SK-N-SH (cell line): ENCODE measurements around the gene HERC4. TPM values are rescaled to one million over a fixed set of nuclear protein-coding genes. Genes with fewer than 3 reads are reported as not detected.

Experiments
- CTCF ChIA-PET: fragments of 300-600, 350-600 bp; formaldehyde crosslinking; extraction: SDS; loops from one replicate; lab custom pipeline; 2021; lab: Yijun Ruan, JAX
- POLR2A ChIA-PET: fragments of 350-600 bp; sonication (Branson Sonifier 250); formaldehyde crosslinking; extraction: SDS; loops from one replicate; lab custom pipeline; 2020; ENCODE audit warnings: antibody characterized with exemption, inconsistent platforms; lab: Yijun Ruan, JAX
- DNase-seq: peaks from one replicate; pipeline ENCODE4 v3.0.0; 2012
- H2AFZ ChIP-seq: fragments of 200-600 bp; sonication (generic); 2 replicates; pipeline ENCODE4 v1.8.1; 2016; ENCODE audit warnings: antibody characterized with exemption, mild to moderate bottlenecking, low read depth
- H3F3A ChIP-seq: fragments of 200-600 bp; sonication (generic); replicated peaks from 2 replicates; pipeline ENCODE3; 2016; ENCODE audit warnings: antibody characterized with exemption, mild to moderate bottlenecking; ENCODE audit not compliant: insufficient read depth
- H3K27ac ChIP-seq, 2 experiments: fragments of 200-500 bp in 1 of 2; fragments of 200-600 bp in 1 of 2; sonication (Bioruptor generic) in 1 of 2; sonication (generic), shearing (Covaris generic) in 1 of 2; 2 replicates each; pipeline versions ENCODE4 v1.5.1 to v1.6.1; 2014 to 2016; ENCODE audit warnings: low read depth in 2 of 2, inconsistent platforms in 1 of 2, low read length in 1 of 2, mild to moderate bottlenecking in 1 of 2, mixed read lengths in 1 of 2
- H3K27me3 ChIP-seq: fragments of 200-600 bp; sonication (generic), shearing (Covaris generic); 2 replicates; pipeline ENCODE4 v1.6.1; 2016; ENCODE audit warnings: mixed run types; ENCODE audit not compliant: insufficient read depth
- H3K36me3 ChIP-seq, 2 experiments: fragments of 200-500 bp in 1 of 2; fragments of 200-600 bp in 1 of 2; sonication (Bioruptor generic) in 1 of 2; sonication (generic) in 1 of 2; replicated peaks in 1 of 2; 2 replicates each; pipeline versions ENCODE3 to v1.5.1; 2014 to 2016; ENCODE audit warnings: low read length in 1 of 2, mild to moderate bottlenecking in 1 of 2; ENCODE audit not compliant: insufficient read depth in 2 of 2, control insufficient read depth in 1 of 2
- H3K4me1 ChIP-seq, 2 experiments: fragments of 200-500 bp in 1 of 2; fragments of 200-600 bp in 1 of 2; sonication (Bioruptor generic) in 1 of 2; sonication (generic), shearing (Covaris generic) in 1 of 2; 2 replicates each; pipeline versions ENCODE4 v1.5.1 to v1.6.1; 2014 to 2016; ENCODE audit warnings: low read depth in 1 of 2, low read length in 1 of 2, mixed run types in 1 of 2; ENCODE audit not compliant: insufficient read depth in 2 of 2, control insufficient read depth in 1 of 2
- H3K4me2 ChIP-seq: fragments of 200-600 bp; sonication (generic), shearing (Covaris generic); 2 replicates; pipeline ENCODE4 v1.6.1; 2017; ENCODE audit warnings: mixed run types
- H3K4me3 ChIP-seq, 2 experiments: fragments of 200-500 bp in 1 of 2; fragments of 200-600 bp in 1 of 2; sonication (Bioruptor generic) in 1 of 2; sonication (generic), shearing (Covaris generic) in 1 of 2; 2 replicates each; pipeline versions ENCODE4 v1.5.1 to v1.8.1; 2014 to 2016; ENCODE audit warnings: low read depth in 2 of 2, inconsistent platforms in 1 of 2, low read length in 1 of 2, mild to moderate bottlenecking in 1 of 2, mixed read lengths in 1 of 2, moderate library complexity in 1 of 2
- H3K79me2 ChIP-seq: fragments of 200-600 bp; sonication (generic); 2 replicates; pipeline ENCODE4 v1.8.1; 2017; ENCODE audit warnings: mild to moderate bottlenecking; ENCODE audit not compliant: insufficient read depth
- H3K9ac ChIP-seq: fragments of 200-600 bp; sonication (generic); 2 replicates; pipeline ENCODE4 v1.6.1; 2017; ENCODE audit warnings: mixed run types
- H3K9me2 ChIP-seq: fragments of 200-600 bp; sonication (generic); 2 replicates; pipeline ENCODE4 v1.6.1; 2017; ENCODE audit warnings: mixed run types
- H3K9me3 ChIP-seq: fragments of 200-600 bp; sonication (generic); 2 replicates; pipeline ENCODE4 v1.6.1; 2017; ENCODE audit warnings: mixed run types, mild to moderate bottlenecking, moderate library complexity
- H4K20me1 ChIP-seq: fragments of 200-600 bp; sonication (generic); 2 replicates; pipeline ENCODE4 v1.6.1; 2017; ENCODE audit warnings: mild to moderate bottlenecking, mixed run types; ENCODE audit not compliant: insufficient read depth
- CHD2 ChIP-seq: fragments of 150-350 bp; IDR thresholded peaks from 2 replicates; pipeline ENCODE4 v1.6.1; 2018; ENCODE audit warnings: low read length; ENCODE audit not compliant: partially characterized antibody
- CTCF ChIP-seq: fragments of 200-600 bp; sonication (generic); IDR thresholded peaks from 2 replicates; pipeline ENCODE4 v1.6.1; 2017; ENCODE audit warnings: antibody characterized with exemption, mild to moderate bottlenecking, moderate library complexity
- ELF1 ChIP-seq: IDR thresholded peaks from 2 replicates; pipeline ENCODE4 v1.4.0; 2012
- EP300 ChIP-seq, 2 experiments: IDR thresholded peaks; 2 replicates each; pipeline versions ENCODE4 v1.4.0 to v1.6.1; 2012; ENCODE audit warnings: borderline replicate concordance in 1 of 2, low read depth in 1 of 2, low read length in 1 of 2
- EZH2phosphoT487 ChIP-seq: fragments of 200-600 bp; sonication (generic); IDR thresholded peaks from 2 replicates; pipeline ENCODE4 v1.6.1; 2017; ENCODE audit warnings: low read depth, mixed run types, mild to moderate bottlenecking, antibody characterized with exemption, moderate library complexity, borderline replicate concordance
- FOXJ3 ChIP-seq: sonication (generic); formaldehyde crosslinking; IDR thresholded peaks from 2 replicates; pipeline ENCODE4 v1.5.1; 2020; ENCODE audit warnings: mild to moderate bottlenecking, missing genetic modification reagents
- GABPA ChIP-seq: IDR thresholded peaks from 2 replicates; pipeline ENCODE4 v1.4.0; 2012; ENCODE audit warnings: low read depth, mild to moderate bottlenecking
- GATA2 ChIP-seq: sonication (generic); formaldehyde crosslinking; IDR thresholded peaks from 2 replicates; pipeline ENCODE4 v1.5.0; 2020; ENCODE audit warnings: mild to moderate bottlenecking, missing genetic modification reagents
- IRF3 ChIP-seq: fragments of 150-350 bp; IDR thresholded peaks from 2 replicates; pipeline ENCODE4 v1.6.1; 2016; ENCODE audit warnings: mild to moderate bottlenecking, low read depth, low read length
- JUND ChIP-seq: IDR thresholded peaks from 2 replicates; pipeline ENCODE4 v1.4.0; 2012
- MAX ChIP-seq: IDR thresholded peaks from 2 replicates; pipeline ENCODE4 v1.4.0; 2012; ENCODE audit warnings: low read depth
- NRF1 ChIP-seq: IDR thresholded peaks from 2 replicates; pipeline ENCODE4 v1.6.1; 2012; ENCODE audit warnings: low read depth, mild to moderate bottlenecking, low read length
- PBX3 ChIP-seq: IDR thresholded peaks from 2 replicates; pipeline ENCODE4; 2012
- RAD21 ChIP-seq: IDR thresholded peaks from 2 replicates; pipeline ENCODE4 v1.6.1; 2012; ENCODE audit warnings: mild to moderate bottlenecking, low read length
- REST ChIP-seq: IDR thresholded peaks from 2 replicates; pipeline ENCODE4 v1.6.1; 2012; ENCODE audit warnings: mild to moderate bottlenecking, low read depth, low read length, moderate library complexity
- RXRA ChIP-seq: IDR thresholded peaks from 2 replicates; pipeline ENCODE4 v1.4.0; 2012; ENCODE audit warnings: low read depth, mild to moderate bottlenecking, borderline replicate concordance
- SIN3A ChIP-seq: IDR thresholded peaks from 2 replicates; pipeline ENCODE4 v1.6.1; 2012; ENCODE audit warnings: low read depth, mild to moderate bottlenecking, low read length, moderate library complexity, borderline replicate concordance
- SMC3 ChIP-seq: IDR thresholded peaks from 2 replicates; pipeline ENCODE4 v1.6.1; 2012; ENCODE audit warnings: low read depth, low read length, improper control_type of control experiment
- TEAD4 ChIP-seq: IDR thresholded peaks from 2 replicates; pipeline ENCODE4 v1.4.0; 2012; ENCODE audit warnings: mild to moderate bottlenecking, borderline replicate concordance; ENCODE audit not compliant: insufficient read depth
- YY1 ChIP-seq: IDR thresholded peaks from 2 replicates; pipeline ENCODE4 v1.4.0; 2012; ENCODE audit warnings: low read depth, mild to moderate bottlenecking
- WGBS: methylation state at CpG from one replicate; pipeline ENCODE4 v1.1.6; 2017; ENCODE audit warnings: low lambda C conversion rate; 5-methylcytosine and 5-hydroxymethylcytosine counted together
- polyA plus RNA-seq, 3 experiments: library from polyadenylated mRNA; depleted of rRNA; stranded (reverse); fragments of >200 nt; gene quantifications; 2 replicates each; pipeline ENCODE4 v1.2.3, GENCODE V29; 2012

The HERC4 gene
- polyA plus RNA-seq, 1 of the 3 experiments (the other 2 are of a cell fraction) = 16.2 TPM

- DNase-seq = no peak
- Histone ChIP-seq H3K27me3 (no peaks in the 10 kb centered on the region), H3K4me3 (no peak overlapping the region), H3K79me2 (peaks cover 8% of the 10 kb centered on the region; the same call in 1 of the 2 replicates), H3K36me3 (no peaks in the 10 kb centered on the region), H4K20me1 (no peaks in the 10 kb centered on the region), H3K27ac (peak overlapping the region in 1 of 2 experiments; percentile 88; a peak in 2 of 4 replicates), H3K9me3 (no peaks in the 10 kb centered on the region), H3K4me2 (0 out of 2 replicates have a peak overlapping the region, but pooled peaks have one; percentile 4), H3F3A (peaks cover 33% of the 10 kb centered on the region), H2AFZ (no peak overlapping the region), H3K9me2 (no peaks in the 10 kb centered on the region), H3K4me1 (peaks cover 0 to 38% of the 10 kb centered on the region in 2 experiments; a peak in 3 of 4 replicates), H3K9ac (no peak overlapping the region)
- WGBS = 76% methylated on average over 2 of the region's 2 CpGs
- CTCF ChIA-PET = interaction anchor here (1.4 to 2.2 kb wide), 2 partner anchors 10 to 64 kb away, joined by 5 to 8 read pairs; no protein-coding TSS in a partner anchor
- no peak for TF ChIP-seq GABPA
- TF ChIP-seq REST = no peak
- no peak for TF ChIP-seq GATA2 (CRISPR knock-in tag)
- TF ChIP-seq YY1 = no peak
- no peak for TF ChIP-seq SIN3A
- no peak for TF ChIP-seq RXRA
- TF ChIP-seq NRF1 = no peak
- TF ChIP-seq EZH2phosphoT487 = no peak
- no peak for TF ChIP-seq SMC3
- TF ChIP-seq ELF1 = no peak
- no peak for TF ChIP-seq FOXJ3
- TF ChIP-seq CHD2 = no peak
- POLR2A ChIA-PET = no interaction called here
These were observed 17.4 kb upstream of the HERC4 start for GRCh38 chr10:68092512-68092911.

- Histone ChIP-seq H3K4me3 (no peak overlapping the region), H3K9me2 (no peaks in the 10 kb centered on the region), H2AFZ (no peak overlapping the region), H3K27ac (no peak overlapping the region), H4K20me1 (no peaks in the 10 kb centered on the region), H3K4me2 (no peak overlapping the region), H3K36me3 (no peaks in the 10 kb centered on the region), H3K79me2 (peaks cover 8% of the 10 kb centered on the region; the same call in 1 of the 2 replicates), H3K4me1 (peaks cover 0 to 41% of the 10 kb centered on the region in 2 experiments; a peak in 2 of 4 replicates), H3F3A (peaks cover 17% of the 10 kb centered on the region), H3K9me3 (no peaks in the 10 kb centered on the region), H3K9ac (no peak overlapping the region), H3K27me3 (no peaks in the 10 kb centered on the region)
- POLR2A ChIA-PET = interaction anchor here (1.4 kb wide), 1 partner anchor 241 kb away, joined by 5 read pairs; the partner anchor contains the start of gene HNRNPH3
- CTCF ChIA-PET = interaction anchor here (0.5 to 1.4 kb wide), 5 partner anchors 35 to 122 kb away, joined by 3 to 4 read pairs (median 3); no protein-coding TSS in a partner anchor
- DNase-seq = no peak
- 91% methylated on average over 4 of the region's 4 CpGs for WGBS
- TF ChIP-seq MAX (no peak), PBX3 (no peak), IRF3 (no peak), GABPA (no peak), SMC3 (no peak), TEAD4 (no peak), RAD21 (no peak), NRF1 (no peak), CTCF (no peak), YY1 (no peak), CHD2 (no peak), ELF1 (no peak), EP300 (IDR thresholded peaks at IDR 0.05; ENCODE audit: borderline replicate concordance in 1 of 2, low read depth in 1 of 2, low read length in 1 of 2) (no peak), JUND (no peak)
These were observed 15.5 kb upstream of the HERC4 start for GRCh38 chr10:68090586-68090985.
